H9 (cell line): Measurements from ENCODE around the gene HOXA2. TPM values are rescaled to one million over a fixed set of nuclear protein-coding genes. Genes with fewer than 3 reads are reported as not detected.

Experiments
- DNase-seq: peaks from one replicate; pipeline ENCODE4 v3.0.0-alpha.2; 2017
- H2AFZ ChIP-seq: one replicate; pipeline ENCODE4 v1.6.1; 2013; ENCODE audit warnings: mild to moderate bottlenecking, low read length, control low read depth, moderate library complexity
- H2AK5ac ChIP-seq: 2 replicates; pipeline ENCODE4 v1.6.1; 2013; ENCODE audit warnings: low read length, control low read depth, mixed read lengths; ENCODE audit not compliant: insufficient read length
- H2BK120ac ChIP-seq: one replicate; pipeline ENCODE4 v1.6.1; 2013; ENCODE audit warnings: low read depth, mild to moderate bottlenecking, low read length, control low read depth, inconsistent platforms; ENCODE audit not compliant: poor library complexity, severe bottlenecking
- H2BK12ac ChIP-seq: 2 replicates; pipeline ENCODE4 v1.6.1; 2013; ENCODE audit warnings: low read length, control low read depth, mixed read lengths, low read depth; ENCODE audit not compliant: insufficient read length
- H2BK15ac ChIP-seq: 2 replicates; pipeline ENCODE4 v1.6.1; 2013; ENCODE audit warnings: low read depth, low read length, control low read depth
- H2BK20ac ChIP-seq: one replicate; pipeline ENCODE4 v1.6.1; 2013; ENCODE audit warnings: low read depth, mild to moderate bottlenecking, low read length, control low read depth, inconsistent platforms; ENCODE audit not compliant: poor library complexity, severe bottlenecking
- H2BK5ac ChIP-seq: 2 replicates; pipeline ENCODE4 v1.6.1; 2013; ENCODE audit warnings: low read length, control low read depth, mixed read lengths; ENCODE audit not compliant: insufficient read length
- H3K14ac ChIP-seq: 2 replicates; pipeline ENCODE4 v1.6.1; 2013; ENCODE audit warnings: low read length, control low read depth; ENCODE audit not compliant: insufficient read depth
- H3K18ac ChIP-seq: 2 replicates; pipeline ENCODE4 v1.6.1; 2013; ENCODE audit warnings: low read depth, mild to moderate bottlenecking, mixed read lengths, low read length, control low read depth; ENCODE audit not compliant: insufficient read length
- H3K23ac ChIP-seq: 2 replicates; pipeline ENCODE4 v1.6.1; 2013; ENCODE audit warnings: low read length, control low read depth, mixed read lengths, low read depth; ENCODE audit not compliant: insufficient read length
- H3K23me2 ChIP-seq: 2 replicates; pipeline ENCODE4 v1.6.1; 2013; ENCODE audit warnings: low read depth, mild to moderate bottlenecking, mixed read lengths, low read length, control low read depth; ENCODE audit not compliant: insufficient read length, poor library complexity, severe bottlenecking
- H3K27ac ChIP-seq: 2 replicates; pipeline ENCODE4 v1.5.1; 2013; ENCODE audit warnings: low read length, control low read depth, mixed read lengths, low read depth; ENCODE audit not compliant: insufficient read length
- H3K27me3 ChIP-seq: 2 replicates; pipeline ENCODE4 v1.6.1; 2013; ENCODE audit warnings: low read length, control low read depth, inconsistent platforms; ENCODE audit not compliant: insufficient read depth
- H3K4ac ChIP-seq: 2 replicates; pipeline ENCODE4 v1.6.1; 2013; ENCODE audit warnings: low read depth, mild to moderate bottlenecking, control low read depth, inconsistent platforms, low read length, moderate library complexity
- H3K4me1 ChIP-seq: 2 replicates; pipeline ENCODE4 v1.6.1; 2013; ENCODE audit warnings: low read length, control low read depth, inconsistent platforms; ENCODE audit not compliant: insufficient read depth
- H3K4me2 ChIP-seq: 2 replicates; pipeline ENCODE4 v1.6.1; 2013; ENCODE audit warnings: low read length, control low read depth, mixed read lengths; ENCODE audit not compliant: insufficient read length, insufficient read depth
- H3K56ac ChIP-seq: 2 replicates; pipeline ENCODE4 v1.6.1; 2013; ENCODE audit warnings: low read depth, mild to moderate bottlenecking, mixed read lengths, low read length, control low read depth; ENCODE audit not compliant: insufficient read length
- H3K79me1 ChIP-seq: 2 replicates; pipeline ENCODE4 v1.6.1; 2013; ENCODE audit warnings: low read depth, mild to moderate bottlenecking, moderate library complexity, low read length, control low read depth, inconsistent platforms; ENCODE audit not compliant: insufficient read depth, poor library complexity, severe bottlenecking
- H3K79me2 ChIP-seq: 2 replicates; pipeline ENCODE4 v1.6.1; 2013; ENCODE audit warnings: low read length, control low read depth, inconsistent platforms; ENCODE audit not compliant: insufficient read depth
- H3K9ac ChIP-seq: 2 replicates; pipeline ENCODE4 v1.6.1; 2013; ENCODE audit warnings: low read length, control low read depth, mixed read lengths; ENCODE audit not compliant: insufficient read length; ENCODE audit errors: extremely low read depth
- H3K9me3 ChIP-seq: one replicate; pipeline ENCODE4 v1.6.1; 2013; ENCODE audit warnings: low read depth, low read length, inconsistent platforms; ENCODE audit not compliant: control insufficient read depth
- H3T11ph ChIP-seq: one replicate; pipeline ENCODE4 v1.6.1; 2013; ENCODE audit warnings: mild to moderate bottlenecking, low read length, control low read depth, inconsistent platforms
- H4K20me1 ChIP-seq: one replicate; pipeline ENCODE4 v1.6.1; 2013; ENCODE audit not compliant: control insufficient read depth, insufficient read length, insufficient read depth
- H4K5ac ChIP-seq: 2 replicates; pipeline ENCODE4 v1.6.1; 2013; ENCODE audit warnings: low read depth, mild to moderate bottlenecking, mixed read lengths, low read length, control low read depth; ENCODE audit not compliant: insufficient read length
- H4K8ac ChIP-seq: replicated peaks from 2 replicates; pipeline ENCODE4 v1.6.1; 2013; ENCODE audit warnings: low read length, control low read depth, mixed read lengths, low read depth; ENCODE audit not compliant: insufficient read length
- H4K91ac ChIP-seq: 2 replicates; pipeline ENCODE4 v1.6.1; 2013; ENCODE audit warnings: low read depth, mild to moderate bottlenecking, moderate library complexity, mixed read lengths, low read length, control low read depth; ENCODE audit not compliant: insufficient read length
- H3K27ac Mint-ChIP-seq, 3 experiments: 2 replicates in 2 of 3; 3 replicates in 1 of 3; pipeline ENCODE4 v1.8.0; 2020 to 2021; ENCODE audit warnings: mixed read lengths in 3 of 3, mild to moderate bottlenecking in 1 of 3, moderate library complexity in 1 of 3
- H3K27me3 Mint-ChIP-seq: 2 replicates; pipeline ENCODE4 v1.8.0; 2021; ENCODE audit warnings: low read depth, mild to moderate bottlenecking, moderate library complexity, mixed read lengths
- H3K36me3 Mint-ChIP-seq, 3 experiments: 2 replicates in 2 of 3; 3 replicates in 1 of 3; pipeline ENCODE4 v1.8.0; 2020 to 2021; ENCODE audit warnings: low read depth in 3 of 3, mixed read lengths in 3 of 3; ENCODE audit not compliant: insufficient read depth in 1 of 3
- H3K4me1 Mint-ChIP-seq, 2 experiments: 2 replicates each; pipeline ENCODE4 v1.8.0; 2020; ENCODE audit warnings: mixed read lengths in 2 of 2
- H3K4me3 Mint-ChIP-seq, 2 experiments: 2 replicates in 1 of 2; 3 replicates in 1 of 2; pipeline ENCODE4 v1.8.0; 2020 to 2021; ENCODE audit warnings: mild to moderate bottlenecking in 2 of 2, mixed read lengths in 2 of 2, moderate library complexity in 1 of 2
- H3K9me3 Mint-ChIP-seq, 2 experiments: 2 replicates in 1 of 2; 3 replicates in 1 of 2; pipeline ENCODE4 v1.8.0; 2020; ENCODE audit warnings: mild to moderate bottlenecking in 2 of 2, mixed read lengths in 2 of 2, moderate library complexity in 1 of 2
- WGBS: extraction: QIAGEN DNeasy Blood & Tissue Kit; methylation state at CpG from one replicate; pipeline ENCODE4 v1.1.7; 2013; ENCODE audit warnings: missing lambda C conversion rate, low lambda C conversion rate, mixed read lengths; ENCODE audit not compliant: insufficient read length; ENCODE audit errors: extremely low coverage; 5-methylcytosine and 5-hydroxymethylcytosine counted together
- total RNA-seq: library from RNA; stranded (reverse); gene quantifications from 2 replicates; pipeline ENCODE4 v1.2.1, GENCODE V29; 2021
- TF ChIP-seq, protein P1 (sequence below): fragments of 200-600 bp; sonication (generic); conservative IDR thresholded peaks from 3 replicates; pipeline ENCODE4 v1.8.0; 2021; ENCODE audit warnings: antibody characterized with exemption, mild to moderate bottlenecking

Gene HOXA2
- total RNA-seq, 1 experiment from 2014 or later, result not detected

DNA sequence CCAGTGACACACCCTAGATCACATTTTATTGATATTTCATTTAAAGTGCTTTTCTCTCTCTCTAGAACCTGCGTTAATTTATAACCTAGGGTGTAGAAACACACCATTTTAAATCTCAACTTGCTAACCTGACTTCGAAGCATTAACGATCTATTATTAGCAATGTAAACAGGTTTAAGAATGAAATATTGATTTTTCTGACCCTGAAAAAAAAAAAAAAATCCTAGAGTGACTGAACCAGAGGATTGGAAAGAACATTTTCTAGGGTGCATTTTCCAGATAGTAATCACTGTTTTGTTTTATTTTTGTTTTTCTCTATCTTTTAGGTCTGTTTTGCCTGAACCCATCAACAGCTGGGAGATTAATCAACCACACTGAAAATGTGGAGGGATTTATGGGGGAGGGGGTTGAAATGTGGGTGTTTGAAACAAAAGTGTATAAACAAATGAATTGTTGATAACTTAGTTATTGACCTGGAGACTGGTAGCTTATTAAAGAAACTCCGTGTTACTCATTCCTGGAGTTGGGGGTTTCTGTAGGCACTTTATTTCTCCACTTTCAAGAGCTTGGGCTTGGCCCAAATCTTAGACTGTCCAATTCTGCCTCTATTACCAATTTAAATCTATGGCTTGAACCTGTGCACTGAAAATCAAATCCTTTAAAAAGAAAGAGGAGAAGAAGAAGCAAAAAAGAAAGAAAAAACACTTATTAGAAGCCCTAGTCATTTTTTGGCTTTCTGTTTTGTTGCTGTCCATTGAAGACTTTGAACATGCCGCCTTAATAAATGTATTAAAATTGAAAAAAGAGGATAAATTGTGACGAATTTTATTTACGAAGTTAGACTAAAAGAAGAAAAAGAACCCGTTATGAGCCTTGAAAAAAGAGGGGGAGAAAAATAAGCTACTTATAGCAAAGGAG, 2.8 kb downstream of the HOXA2 start:
- Histone ChIP-seq H4K8ac (no peak overlapping the region), H3K79me2 (no peaks in the 10 kb centered on the region), H2BK5ac (no peak overlapping the region), H2BK120ac (no peak overlapping the region), H2BK15ac (no peak overlapping the region), H4K91ac (no peak overlapping the region), H3K9ac (no peak overlapping the region), H4K20me1 (peaks cover 2% of the 10 kb centered on the region), H2BK12ac (no peak overlapping the region), H3K23ac (no peak overlapping the region), H3T11ph (no peak overlapping the region), H4K5ac (no peak overlapping the region), H2AK5ac (no peak overlapping the region), H3K4me1 (no peaks in the 10 kb centered on the region), H3K14ac (no peak overlapping the region), H3K4ac (no peak overlapping the region), H3K56ac (no peak overlapping the region), H3K9me3 (no peaks in the 10 kb centered on the region), H3K23me2 (peaks cover 7% of the 10 kb centered on the region), H2AFZ (no peak overlapping the region), H3K79me1 (no peaks in the 10 kb centered on the region), H3K4me2 (no peak overlapping the region), H3K27me3 (peaks cover 96% of the 10 kb centered on the region), H3K18ac (no peak overlapping the region), H2BK20ac (no peak overlapping the region), H3K27ac (no peak overlapping the region)
- peaks cover 30 to 61% of the 10 kb centered on the region in 2 experiments for H3K4me1 Mint-ChIP-seq
- DNase-seq, result no peak
- H3K36me3 Mint-ChIP-seq, result no peaks in the 10 kb centered on the region
- H3K9me3 Mint-ChIP-seq, result peaks cover 8 to 21% of the 10 kb centered on the region in 2 experiments
- TF ChIP-seq, protein P1, sequence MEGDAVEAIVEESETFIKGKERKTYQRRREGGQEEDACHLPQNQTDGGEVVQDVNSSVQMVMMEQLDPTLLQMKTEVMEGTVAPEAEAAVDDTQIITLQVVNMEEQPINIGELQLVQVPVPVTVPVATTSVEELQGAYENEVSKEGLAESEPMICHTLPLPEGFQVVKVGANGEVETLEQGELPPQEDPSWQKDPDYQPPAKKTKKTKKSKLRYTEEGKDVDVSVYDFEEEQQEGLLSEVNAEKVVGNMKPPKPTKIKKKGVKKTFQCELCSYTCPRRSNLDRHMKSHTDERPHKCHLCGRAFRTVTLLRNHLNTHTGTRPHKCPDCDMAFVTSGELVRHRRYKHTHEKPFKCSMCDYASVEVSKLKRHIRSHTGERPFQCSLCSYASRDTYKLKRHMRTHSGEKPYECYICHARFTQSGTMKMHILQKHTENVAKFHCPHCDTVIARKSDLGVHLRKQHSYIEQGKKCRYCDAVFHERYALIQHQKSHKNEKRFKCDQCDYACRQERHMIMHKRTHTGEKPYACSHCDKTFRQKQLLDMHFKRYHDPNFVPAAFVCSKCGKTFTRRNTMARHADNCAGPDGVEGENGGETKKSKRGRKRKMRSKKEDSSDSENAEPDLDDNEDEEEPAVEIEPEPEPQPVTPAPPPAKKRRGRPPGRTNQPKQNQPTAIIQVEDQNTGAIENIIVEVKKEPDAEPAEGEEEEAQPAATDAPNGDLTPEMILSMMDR, result no peak
- WGBS, result 100% methylated on average over 2 of the region's 8 CpGs
- H3K4me3 Mint-ChIP-seq, result no peak overlapping the region
- H3K27ac Mint-ChIP-seq, result no peak overlapping the region; a peak in 1 of 7 replicates
- H3K27me3 Mint-ChIP-seq, result peaks cover 100% of the 10 kb centered on the region
